SU-DHL-6 (cell line): ENCODE measurements around the gene CROCC.
"Not testable (repeated sequence)": the region's sequence is repeated elsewhere in the genome, so short reads cannot be mapped to it uniquely, and the experiment has no call there.

Source experiments
- CTCF ChIP-seq: fragments of 200-600 bp; sonication (generic); IDR thresholded peaks from one replicate; pipeline ENCODE4 v1.5.1; 2017; ENCODE audit warnings: antibody characterized with exemption, mild to moderate bottlenecking, low read length, moderate library complexity; ENCODE audit not compliant: insufficient read depth, poor library complexity, severe bottlenecking
- EZH2phosphoT487 ChIP-seq: fragments of 200-600 bp; sonication (generic), shearing (Covaris generic); conservative IDR thresholded peaks from 2 replicates; pipeline ENCODE4 v1.6.1; 2018; ENCODE audit warnings: mild to moderate bottlenecking, antibody characterized with exemption, low read length, moderate library complexity, mixed read lengths

DNA sequence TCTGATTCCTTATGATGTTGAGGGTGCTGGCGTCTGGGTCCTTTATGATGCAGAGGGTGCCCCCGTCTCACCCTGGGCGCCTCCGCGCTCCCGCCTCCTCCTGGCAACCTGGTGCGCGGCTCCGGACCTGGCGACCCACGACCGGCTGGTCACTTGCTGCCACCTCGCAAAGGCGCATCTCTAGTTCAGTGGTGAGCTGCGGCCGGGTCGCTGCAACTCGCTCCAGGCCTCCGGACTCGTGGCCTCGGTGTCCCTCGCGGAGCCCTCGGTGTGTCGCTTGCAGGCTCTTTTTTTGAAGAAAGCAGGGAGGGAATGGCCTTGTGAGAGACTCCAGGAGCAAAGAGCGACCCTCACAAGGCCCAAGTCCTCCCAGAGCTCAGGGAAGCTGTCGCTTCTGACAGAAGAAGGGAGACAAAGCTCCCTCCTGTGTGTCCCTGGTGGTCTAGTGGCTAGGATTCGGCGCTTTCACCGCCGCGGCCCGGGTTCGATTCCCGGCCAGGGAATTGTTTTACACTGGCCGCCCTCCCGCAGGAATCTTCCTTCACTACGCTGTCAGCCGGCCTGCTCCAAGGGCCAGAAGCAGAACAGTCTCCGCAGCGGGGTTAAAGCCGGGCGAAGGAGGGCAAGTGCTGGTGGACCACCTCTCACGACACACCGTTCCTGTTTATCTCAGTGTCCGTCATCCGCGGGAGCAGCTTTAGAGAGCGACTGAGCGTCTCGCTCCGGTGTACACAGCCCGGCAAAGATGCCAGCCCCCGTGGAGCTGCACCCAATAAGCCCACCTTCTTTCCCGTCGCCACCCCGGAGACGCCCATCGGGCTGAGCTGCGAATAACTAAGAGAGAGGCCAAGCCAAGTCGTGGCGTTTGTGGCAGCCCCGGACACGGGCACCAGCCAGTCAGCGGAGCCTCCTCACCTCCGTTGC, 49.3 kb upstream of the CROCC start:
- TF ChIP-seq CTCF, EZH2phosphoT487: not testable (repeated sequence)
